Sigmoid colon (tissue), 4 donors: ENCODE results near the gene HRH4.

ENCODE experiments used
- CTCF ChIP-seq, 4 experiments: fragments of 450-650 bp in 3 of 4; fragments of 200-600 bp in 1 of 4; IDR thresholded peaks; one replicate each; pipeline ENCODE4 v1.5.1; 2016 to 2019; ENCODE audit warnings: antibody characterized with exemption in 4 of 4, mild to moderate bottlenecking in 3 of 4, moderate library complexity in 2 of 4
- POLR2AphosphoS5 ChIP-seq, 4 donors: sonication (generic); formaldehyde crosslinking; IDR thresholded peaks; one replicate each; pipeline ENCODE4 v1.6.1; 2017; ENCODE audit warnings: antibody characterized with exemption in 4 of 4

GRCh38 chr18:24509435-24509834 is 49.0 kb downstream of the HRH4 start:
- no peak for TF ChIP-seq POLR2AphosphoS5 (IDR thresholded peaks at IDR 0.05)
- no peak for TF ChIP-seq CTCF (IDR thresholded peaks at IDR 0.05)
